ENCODE results near the gene SLCO3A1. TPM values are rescaled to one million over a fixed set of nuclear protein-coding genes. Genes with fewer than 3 reads are reported as not detected.

The SLCO3A1 gene
- total RNA-seq, 1 donor from 2014 or later = 0.90 TPM

- DNase-seq (ENCODE audit: low read depth in 2 of 2) = no peak
These were observed 7.7 kb downstream of the SLCO3A1 start for GRCh38 chr15:91861223-91861622.

- no peak for DNase-seq (ENCODE audit: low read depth in 2 of 2)
These were observed 9.5 kb downstream of the SLCO3A1 start for GRCh38 chr15:91862891-91863504.

- DNase-seq (ENCODE audit: low read depth in 2 of 2) = no peak
These were observed 10.2 kb downstream of the SLCO3A1 start for GRCh38 chr15:91863621-91864255.

- no peak for DNase-seq (ENCODE audit: low read depth in 2 of 2)
These were observed 11.2 kb downstream of the SLCO3A1 start for GRCh38 chr15:91864664-91865063.

GRCh38 chr15:91865486-91865885 lies 12.0 kb downstream of the SLCO3A1 start:
- no peak for DNase-seq (ENCODE audit: low read depth in 2 of 2)

- DNase-seq (ENCODE audit: low read depth in 2 of 2) = no peak
These were observed 12.4 kb downstream of the SLCO3A1 start for GRCh38 chr15:91865950-91866349.

GRCh38 chr15:91866371-91866905 lies 12.9 kb downstream of the SLCO3A1 start:
- DNase-seq (ENCODE audit: low read depth in 2 of 2) = no peak

- no peak for DNase-seq (ENCODE audit: low read depth in 2 of 2)
These were observed 13.5 kb downstream of the SLCO3A1 start for GRCh38 chr15:91866971-91867372.

- DNase-seq (ENCODE audit: low read depth in 2 of 2) = no peak
These were observed 14.1 kb downstream of the SLCO3A1 start for GRCh38 chr15:91867581-91868026.

- no peak for DNase-seq (ENCODE audit: low read depth in 2 of 2)
These were observed 17.5 kb downstream of the SLCO3A1 start for GRCh38 chr15:91870876-91871537.

- DNase-seq (ENCODE audit: low read depth in 2 of 2) = no peak
These were observed 18.3 kb downstream of the SLCO3A1 start for GRCh38 chr15:91871837-91872236.

- no peak for DNase-seq (ENCODE audit: low read depth in 2 of 2)
These were observed 19.0 kb downstream of the SLCO3A1 start for GRCh38 chr15:91872356-91873137.

- DNase-seq (ENCODE audit: low read depth in 2 of 2) = no peak
These were observed 19.6 kb downstream of the SLCO3A1 start for GRCh38 chr15:91873138-91873536.

- DNase-seq (ENCODE audit: low read depth in 2 of 2) = no peak
These were observed 20.7 kb downstream of the SLCO3A1 start for GRCh38 chr15:91874171-91874570.

- no peak for DNase-seq (ENCODE audit: low read depth in 2 of 2)
These were observed 21.6 kb downstream of the SLCO3A1 start for GRCh38 chr15:91874992-91875660.

GRCh38 chr15:91876187-91876586 lies 22.7 kb downstream of the SLCO3A1 start:
- DNase-seq (ENCODE audit: low read depth in 2 of 2) = no peak

GRCh38 chr15:91878319-91878870 lies 24.9 kb downstream of the SLCO3A1 start:
- DNase-seq (ENCODE audit: low read depth in 2 of 2) = no peak

GRCh38 chr15:91879158-91879557 lies 25.6 kb downstream of the SLCO3A1 start:
- DNase-seq (ENCODE audit: low read depth in 2 of 2) = no peak

- DNase-seq (ENCODE audit: low read depth in 2 of 2) = no peak
These were observed 26.9 kb downstream of the SLCO3A1 start for GRCh38 chr15:91880373-91880772.

GRCh38 chr15:91881569-91882297 lies 28.2 kb downstream of the SLCO3A1 start:
- DNase-seq (ENCODE audit: low read depth in 2 of 2) = no peak
